GM21737 (cell line): Measurements from ENCODE around the gene ZC2HC1C.
A peak's percentile ranks its signal among the peaks of the same experiment; 100 is the strongest.

Experiments
- ATAC-seq: cut with Tn5 transposase; IDR thresholded peaks from one replicate; pipeline ENCODE4 v1.9.1; 2021; ENCODE audit warnings: mild to moderate bottlenecking, moderate library complexity; ENCODE audit not compliant: unreplicated experiment

Gene ZC2HC1C

DNA sequence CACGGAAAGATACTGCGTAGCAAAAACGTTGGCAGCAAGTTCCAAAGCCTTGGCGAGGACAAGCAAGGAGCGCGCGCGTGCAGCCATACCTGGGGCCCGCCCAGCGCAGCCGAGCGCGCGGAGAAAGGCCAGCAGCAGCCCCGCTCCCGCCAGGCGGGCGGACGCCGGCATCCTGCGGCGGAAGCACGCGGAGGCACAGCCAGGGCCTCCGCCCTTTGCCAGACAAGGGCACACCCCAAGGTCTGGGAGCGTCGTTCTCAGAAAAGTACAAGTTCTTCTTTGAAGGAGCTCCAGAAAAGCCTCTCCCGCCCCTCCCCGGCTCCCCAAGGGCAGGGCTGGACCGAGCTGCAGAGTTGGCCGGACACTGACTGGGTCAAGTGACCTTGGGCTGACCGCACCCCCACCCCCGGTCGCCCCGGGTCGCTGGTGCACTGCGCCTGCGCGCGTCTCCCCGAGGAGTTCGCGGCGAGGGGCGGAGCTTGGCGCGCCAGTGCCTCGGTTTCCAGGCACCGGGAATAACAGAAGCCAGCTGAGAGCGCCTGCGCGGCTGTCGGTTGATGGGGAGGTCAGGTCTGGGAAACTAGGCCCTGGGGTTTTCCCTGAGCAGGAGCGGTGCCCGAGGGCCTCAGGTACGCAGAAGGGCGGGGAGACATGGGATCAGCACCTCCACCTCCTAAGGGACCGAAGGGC is at the start of gene ZC2HC1C:
Gene ZC2HC1C (plus strand): TSS at position 521 of the 690 bp plus-strand sequence. CDS start 933 bp downstream, outside the sequence.
- ATAC-seq, result peak; percentile 66

DNA sequence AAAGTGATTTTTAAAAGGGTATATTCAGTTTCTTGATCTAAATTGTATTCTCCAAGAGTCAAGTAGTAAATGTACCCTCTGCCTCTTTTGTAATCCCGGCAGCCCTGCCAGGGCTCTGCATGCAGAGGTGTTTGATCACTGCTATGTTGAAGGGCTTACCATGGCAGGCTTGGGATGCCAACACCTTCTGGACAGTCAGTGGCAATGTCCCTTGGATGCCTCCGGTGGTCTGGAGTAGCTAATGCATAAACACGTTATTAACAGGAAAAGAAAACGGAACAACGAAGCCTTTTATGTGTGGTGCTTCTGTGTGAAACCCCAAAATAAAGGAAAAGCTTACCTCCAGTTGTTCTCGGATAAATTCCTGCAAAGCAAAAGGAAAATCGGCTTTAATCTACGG is 46.8 kb upstream of the ZC2HC1C start:
- no peak for ATAC-seq

DNA sequence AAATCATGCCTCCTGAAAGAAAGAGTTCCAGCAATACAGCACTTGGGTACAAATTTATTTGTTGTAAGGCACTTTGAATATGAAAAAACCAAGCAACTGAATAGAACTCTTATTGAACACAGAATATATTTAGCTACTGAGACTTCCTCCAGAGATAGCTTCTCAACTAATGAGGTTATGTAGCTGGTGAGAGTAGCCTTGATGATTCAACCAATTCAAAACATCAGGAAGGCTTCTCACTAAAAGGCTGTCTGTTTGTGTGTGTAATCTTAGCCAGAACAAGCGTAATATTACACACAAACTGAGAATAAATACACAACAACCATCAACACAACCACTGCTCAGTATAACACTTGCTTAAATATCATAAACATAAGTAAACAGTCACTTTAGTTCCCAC is 46.3 kb upstream of the ZC2HC1C start:
- ATAC-seq, result no peak

DNA sequence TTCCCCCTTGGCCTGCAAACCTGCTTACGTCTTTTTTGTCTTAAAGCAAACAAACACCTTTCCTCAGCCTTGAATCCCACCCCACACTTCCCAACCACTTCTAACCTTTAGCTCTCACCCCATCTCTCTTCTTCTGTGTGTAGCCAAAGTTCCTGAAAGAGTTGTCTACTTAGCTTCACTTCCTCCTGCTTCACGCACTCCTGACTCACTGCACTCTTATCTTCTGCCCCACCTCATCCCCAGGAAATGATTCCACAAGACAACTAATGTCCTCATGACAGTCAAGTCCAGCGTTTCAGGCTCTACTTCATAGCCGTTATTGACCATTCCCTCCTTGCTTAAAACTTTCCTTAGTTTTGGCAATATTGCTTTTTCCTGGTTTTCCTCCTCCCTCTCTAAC is 44.4 kb upstream of the ZC2HC1C start:
- no peak for ATAC-seq

GRCh38 chr14:75025876-75026275 is 43.6 kb upstream of the ZC2HC1C start:
- ATAC-seq, result no peak

GRCh38 chr14:75030147-75030546 is 39.3 kb upstream of the ZC2HC1C start:
- no peak for ATAC-seq

- no peak for ATAC-seq
Observed at GRCh38 chr14:75032939-75033338, 36.5 kb upstream of the ZC2HC1C start.

- ATAC-seq, result no peak
Observed at GRCh38 chr14:75040507-75040906, 28.9 kb upstream of the ZC2HC1C start.

DNA sequence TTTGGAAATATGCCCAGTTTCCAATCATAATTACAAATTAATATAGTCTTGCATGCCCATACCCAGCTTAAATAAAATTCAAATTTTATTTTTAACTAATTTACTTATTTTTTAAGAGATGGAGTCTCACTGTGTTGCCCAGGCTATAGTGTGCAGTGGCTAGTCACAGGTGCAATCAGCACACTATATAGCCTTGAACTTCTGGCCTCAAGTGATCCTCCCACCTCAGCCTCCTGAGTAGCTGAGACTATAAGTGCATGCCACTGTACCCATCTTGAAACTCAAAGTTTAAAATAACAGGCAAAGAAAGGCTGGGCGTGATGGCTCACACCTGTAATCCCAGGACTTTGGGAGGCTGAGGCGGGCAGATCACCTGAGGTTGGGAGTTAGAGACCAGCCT is 28.5 kb upstream of the ZC2HC1C start:
- no peak for ATAC-seq

- ATAC-seq, result no peak
Observed at GRCh38 chr14:75041613-75042012, 27.8 kb upstream of the ZC2HC1C start.

DNA sequence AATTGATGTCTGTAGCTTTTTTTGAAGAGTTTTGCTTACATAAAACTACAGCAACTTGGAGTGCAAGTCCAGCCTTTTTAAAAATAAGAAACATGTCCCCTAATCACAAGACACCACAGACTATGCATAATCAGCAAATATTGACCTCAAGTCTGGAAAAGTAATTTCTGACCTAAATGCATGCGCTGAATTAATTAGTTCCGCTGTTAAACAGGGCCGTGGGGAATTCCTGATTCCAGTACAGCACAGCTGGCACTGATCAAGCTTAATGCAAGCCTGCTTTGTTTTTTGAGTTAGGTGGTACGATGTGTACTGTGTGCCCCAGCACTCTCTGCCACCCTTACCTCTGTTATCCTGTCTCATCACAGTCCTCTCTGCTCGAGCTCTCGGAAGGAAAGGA is 27.4 kb upstream of the ZC2HC1C start:
- ATAC-seq, result no peak

GRCh38 chr14:75044322-75044721 is 25.1 kb upstream of the ZC2HC1C start:
- ATAC-seq, result no peak

GRCh38 chr14:75044752-75045151 is 24.7 kb upstream of the ZC2HC1C start:
- ATAC-seq, result no peak

- ATAC-seq, result no peak
Observed at GRCh38 chr14:75046275-75046674, 23.2 kb upstream of the ZC2HC1C start.

GRCh38 chr14:75046899-75047298 is 22.5 kb upstream of the ZC2HC1C start:
- no peak for ATAC-seq

DNA sequence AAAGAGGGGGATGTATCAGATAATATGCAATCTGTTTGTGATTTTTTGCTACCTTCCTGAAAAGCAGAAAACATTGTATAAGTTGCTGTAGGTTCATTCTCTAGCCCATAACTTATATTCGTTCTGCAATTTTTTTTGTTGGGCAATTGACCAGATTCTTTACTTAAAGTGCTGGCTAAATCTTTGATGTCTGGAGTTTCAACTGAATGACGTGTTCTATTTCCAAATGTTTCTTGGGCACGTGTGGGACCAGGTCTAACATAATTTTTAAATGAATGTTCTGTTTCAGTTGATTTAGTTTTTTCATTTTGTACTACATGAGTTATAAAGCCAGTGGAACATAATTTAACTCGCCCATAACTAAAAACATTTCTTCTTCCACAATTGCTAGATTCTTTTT is 21.9 kb upstream of the ZC2HC1C start:
- ATAC-seq, result no peak

GRCh38 chr14:75048101-75048500 is 21.3 kb upstream of the ZC2HC1C start:
- no peak for ATAC-seq

GRCh38 chr14:75049136-75049535 is 20.3 kb upstream of the ZC2HC1C start:
- ATAC-seq, result no peak

DNA sequence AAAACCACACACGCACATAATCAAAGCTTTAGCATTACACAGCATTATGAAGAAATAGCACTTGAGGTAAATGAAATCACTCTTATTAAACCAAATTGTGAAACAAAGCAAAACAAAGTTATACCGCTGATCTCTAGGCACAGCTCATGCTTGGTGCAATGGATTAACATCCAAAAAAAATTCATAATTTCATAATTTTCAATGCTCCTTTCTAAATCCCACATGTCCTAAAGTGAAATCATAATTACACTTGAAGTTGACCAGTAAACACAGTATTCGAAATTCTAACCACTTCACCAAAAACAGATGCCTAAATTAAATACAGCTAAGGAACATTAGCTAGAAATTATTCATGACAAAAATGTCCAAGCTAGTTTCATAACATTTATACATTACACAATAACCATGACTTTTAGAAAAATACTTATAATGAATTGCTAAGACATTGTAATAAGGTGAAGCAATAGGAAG is 19.7 kb upstream of the ZC2HC1C start:
- no peak for ATAC-seq

- ATAC-seq, result peak; percentile 66
Observed at GRCh38 chr14:75050852-75051555, 18.4 kb upstream of the ZC2HC1C start, which contains the start of gene MLH3. Gene MLH3, minus strand, starts transcription at chr14:75051467. Its CDS starts 1,812 bp downstream, at chr14:75049655.

GRCh38 chr14:75051556-75051899 is 17.9 kb upstream of the ZC2HC1C start:
- ATAC-seq, result no peak
